Measurements from ENCODE around the gene YJU2. TPM values are rescaled to one million over a fixed set of nuclear protein-coding genes. Genes with fewer than 3 reads are reported as not detected.

The YJU2 gene
- total RNA-seq, 1 experiment from 2014 or later = 26.5 TPM

DNA sequence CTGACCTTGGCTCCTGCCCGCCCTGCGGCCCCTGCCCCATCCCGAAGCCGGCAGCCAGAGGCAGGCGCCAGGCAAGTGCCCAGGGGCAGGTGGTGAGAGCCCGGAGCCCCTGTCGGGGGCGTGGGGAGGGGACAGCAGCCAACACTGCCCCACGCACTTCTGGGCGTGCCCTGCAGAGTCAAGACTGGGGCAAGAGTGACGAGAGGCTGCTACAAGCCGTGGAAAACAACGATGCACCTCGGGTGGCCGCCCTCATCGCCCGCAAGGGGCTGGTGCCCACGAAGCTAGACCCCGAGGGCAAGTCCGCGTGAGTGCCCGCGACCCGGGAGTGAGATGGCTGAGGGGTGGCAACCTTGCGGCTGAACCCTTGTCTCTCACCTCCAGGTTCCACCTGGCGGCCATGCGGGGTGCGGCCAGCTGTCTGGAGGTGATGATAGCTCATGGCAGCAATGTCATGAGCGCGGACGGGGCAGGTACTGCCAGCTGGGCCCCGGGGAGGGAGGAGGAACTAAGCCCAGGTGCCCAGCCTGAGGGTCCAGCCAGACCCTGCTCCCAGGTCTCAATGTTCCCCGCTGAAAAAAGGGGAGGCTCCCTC is 47.1 kb upstream of the YJU2 start:
- H3K4me1 Mint-ChIP-seq = peaks cover 12% of the 10 kb centered on the region
- H3K4me3 Mint-ChIP-seq = peak overlapping the region; percentile 7; the same call in 1 of the 2 replicates
- no peak overlapping the region for H3K27ac Mint-ChIP-seq
- POLR2A ChIA-PET = no interaction called here
- peaks cover 49% of the 10 kb centered on the region for H3K27me3 Mint-ChIP-seq (ENCODE audit: low read depth)
- peaks cover 18% of the 10 kb centered on the region for H3K9me3 Mint-ChIP-seq
- peaks cover 5% of the 10 kb centered on the region; the same call in 1 of the 2 replicates for H3K36me3 Mint-ChIP-seq
- TF ChIP-seq CDX4 (CRISPR knock-in tag; IDR thresholded peaks at IDR 0.05; ENCODE audit: borderline replicate concordance) = no peak
- no peak for TF ChIP-seq ATF3 (CRISPR knock-in tag; conservative IDR thresholded peaks at IDR 0.05)
- TF ChIP-seq ZBTB43 (CRISPR knock-in tag; IDR thresholded peaks at IDR 0.05) = peak; percentile 44; the same call in 1 of the 2 replicates
- TF ChIP-seq ZNF281 (CRISPR knock-in tag; IDR thresholded peaks at IDR 0.05) = no peak
- ATAC-seq (peak; percentile 45), DNase-seq (ENCODE audit: low spot score) (peak; percentile 75)
- CTCF ChIA-PET = interaction anchor here (0.6 to 5.6 kb wide), 11 partner anchors 10 to 1069 kb away, joined by 3 to 50 read pairs (median 6); partner anchors contain the start of gene YJU2

GRCh38 chr19:4200940-4201542 is 45.8 kb upstream of the YJU2 start:
- peaks cover 18% of the 10 kb centered on the region for H3K9me3 Mint-ChIP-seq
- POLR2A ChIA-PET = interaction anchor here (0.6 kb wide), 1 partner anchor 35 kb away, joined by 3 read pairs; no protein-coding TSS in a partner anchor
- peaks cover 11% of the 10 kb centered on the region for H3K4me1 Mint-ChIP-seq
- H3K27ac Mint-ChIP-seq = no peak overlapping the region
- TF ChIP-seq, protein P1, sequence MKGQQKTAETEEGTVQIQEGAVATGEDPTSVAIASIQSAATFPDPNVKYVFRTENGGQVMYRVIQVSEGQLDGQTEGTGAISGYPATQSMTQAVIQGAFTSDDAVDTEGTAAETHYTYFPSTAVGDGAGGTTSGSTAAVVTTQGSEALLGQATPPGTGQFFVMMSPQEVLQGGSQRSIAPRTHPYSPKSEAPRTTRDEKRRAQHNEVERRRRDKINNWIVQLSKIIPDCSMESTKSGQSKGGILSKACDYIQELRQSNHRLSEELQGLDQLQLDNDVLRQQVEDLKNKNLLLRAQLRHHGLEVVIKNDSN (CRISPR knock-in tag; IDR thresholded peaks at IDR 0.05) = no peak
- TF ChIP-seq PRRX2 (CRISPR knock-in tag; IDR thresholded peaks at IDR 0.05) = no peak
- no peak for TF ChIP-seq NR1H2 (CRISPR knock-in tag; IDR thresholded peaks at IDR 0.05)
- TF ChIP-seq FOXP4 (CRISPR knock-in tag; IDR thresholded peaks at IDR 0.05) = no peak
- TF ChIP-seq RORB (CRISPR knock-in tag; IDR thresholded peaks at IDR 0.05) = no peak
- TF ChIP-seq ZMAT4 (CRISPR knock-in tag; IDR thresholded peaks at IDR 0.05) = no peak
- TF ChIP-seq, protein P2, sequence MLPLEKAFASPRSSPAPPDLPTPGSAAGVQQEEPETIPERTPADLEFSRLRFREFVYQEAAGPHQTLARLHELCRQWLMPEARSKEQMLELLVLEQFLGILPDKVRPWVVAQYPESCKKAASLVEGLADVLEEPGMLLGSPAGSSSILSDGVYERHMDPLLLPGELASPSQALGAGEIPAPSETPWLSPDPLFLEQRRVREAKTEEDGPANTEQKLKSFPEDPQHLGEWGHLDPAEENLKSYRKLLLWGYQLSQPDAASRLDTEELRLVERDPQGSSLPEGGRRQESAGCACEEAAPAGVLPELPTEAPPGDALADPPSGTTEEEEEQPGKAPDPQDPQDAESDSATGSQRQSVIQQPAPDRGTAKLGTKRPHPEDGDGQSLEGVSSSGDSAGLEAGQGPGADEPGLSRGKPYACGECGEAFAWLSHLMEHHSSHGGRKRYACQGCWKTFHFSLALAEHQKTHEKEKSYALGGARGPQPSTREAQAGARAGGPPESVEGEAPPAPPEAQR (CRISPR knock-in tag; IDR thresholded peaks at IDR 0.05) = no peak
- no peak for TF ChIP-seq ZNF138 (CRISPR knock-in tag; conservative IDR thresholded peaks at IDR 0.05)
- no peak for TF ChIP-seq E2F4 (CRISPR knock-in tag; IDR thresholded peaks at IDR 0.05; ENCODE audit: borderline replicate concordance, low read depth)
- no peak for TF ChIP-seq NFE2L1 (CRISPR knock-in tag; IDR thresholded peaks at IDR 0.05)
- TF ChIP-seq CDX4 (CRISPR knock-in tag; IDR thresholded peaks at IDR 0.05; ENCODE audit: borderline replicate concordance) = no peak
- no peak for TF ChIP-seq SMAD4 (CRISPR knock-in tag; IDR thresholded peaks at IDR 0.05)
- TF ChIP-seq ZNF423 (CRISPR knock-in tag; IDR thresholded peaks at IDR 0.05) = no peak
- TF ChIP-seq OVOL2 (CRISPR knock-in tag; IDR thresholded peaks at IDR 0.05; ENCODE audit: borderline replicate concordance) = no peak
- DNase-seq (ENCODE audit: low spot score) = no peak
- H3K36me3 Mint-ChIP-seq = peaks cover 5% of the 10 kb centered on the region; the same call in 1 of the 2 replicates
- peaks cover 41% of the 10 kb centered on the region for H3K27me3 Mint-ChIP-seq (ENCODE audit: low read depth)
- ATAC-seq = no peak
- CTCF ChIA-PET = interaction anchor here (1.1 to 5.6 kb wide), 9 partner anchors 12 to 214 kb away, joined by 3 to 50 read pairs (median 7); no protein-coding TSS in a partner anchor
- no peak overlapping the region for H3K4me3 Mint-ChIP-seq

Data from WTC11 (cell line).